ENCODE data around the gene MED10. TPM values are rescaled to one million over a fixed set of nuclear protein-coding genes. Genes with fewer than 3 reads are reported as not detected.

MED10 gene
- total and polyA plus RNA-seq, 9 of the 15 experiments (the other 6 are each of a cell fraction or from before 2014, with no cell fraction given) = 23.8 to 83.4 (median 58.8) TPM

GRCh38 chr5:6338871-6339270, 39.5 kb downstream of the MED10 start:
- ChIA-PET POLR2A (no interaction called here), CTCF (ENCODE audit: low intra/inter-chr PET ratio) (no interaction called here)
- Histone ChIP-seq H3K79me2 (ENCODE audit: control insufficient read depth, insufficient read depth, low read length) (no peaks in the 10 kb centered on the region), H3K27ac (ENCODE audit: extremely low read depth, low read depth, low read length) (no peak overlapping the region), H3K4me2 (ENCODE audit: insufficient read depth, low read length) (no peak overlapping the region), H2AFZ (ENCODE audit: low read depth, low read length) (no peak overlapping the region), H3K9me1 (ENCODE audit: control insufficient read depth, insufficient read depth, low read length) (no peaks in the 10 kb centered on the region), H3K4me1 (replicated peaks in 1 of 2; ENCODE audit: control insufficient read depth in 2 of 2, insufficient read depth in 2 of 2, low read length in 2 of 2) (no peaks in the 10 kb centered on the region), H3K9ac (ENCODE audit: insufficient read depth in 1 of 2, low read depth in 2 of 2, low read length in 2 of 2) (no peak overlapping the region), H3K36me3 (ENCODE audit: control insufficient read depth, insufficient read depth, low read length) (no peaks in the 10 kb centered on the region), H3K27me3 (ENCODE audit: control insufficient read depth in 2 of 2, insufficient read depth in 2 of 2, low read length in 2 of 2) (peaks cover 0 to 52% of the 10 kb centered on the region in 2 experiments; a peak in 4 of 5 replicates), H3K4me3 (no peak overlapping the region), H4K20me1 (replicated peaks; ENCODE audit: control insufficient read depth, insufficient read depth, low read length) (peaks cover 5% of the 10 kb centered on the region), H3K9me3 (replicated peaks; ENCODE audit: control insufficient read depth, insufficient read depth, low read depth, low read length) (no peaks in the 10 kb centered on the region)
- no peak for ATAC-seq
- intact Hi-C loops (cut with micrococcal nuclease) (no loop called here), in situ Hi-C loops (cut with MboI) (no loop called here)
- BruUV-seq (replicated peaks) = no TSS peak
- WGBS (ENCODE audit: insufficient coverage, low coverage, missing lambda C conversion rate) = 0% methylated on average over 4 of the region's 4 CpGs
- FAIRE-seq = no peak
- DNase-seq (ENCODE audit: extremely low read depth in 1 of 4, low spot score in 3 of 4) = no peak
- no peak for TF ChIP-seq ZNF274 (IDR thresholded peaks at IDR 0.05; ENCODE audit: borderline replicate concordance, low read depth, low read length)
- TF ChIP-seq, protein P1, sequence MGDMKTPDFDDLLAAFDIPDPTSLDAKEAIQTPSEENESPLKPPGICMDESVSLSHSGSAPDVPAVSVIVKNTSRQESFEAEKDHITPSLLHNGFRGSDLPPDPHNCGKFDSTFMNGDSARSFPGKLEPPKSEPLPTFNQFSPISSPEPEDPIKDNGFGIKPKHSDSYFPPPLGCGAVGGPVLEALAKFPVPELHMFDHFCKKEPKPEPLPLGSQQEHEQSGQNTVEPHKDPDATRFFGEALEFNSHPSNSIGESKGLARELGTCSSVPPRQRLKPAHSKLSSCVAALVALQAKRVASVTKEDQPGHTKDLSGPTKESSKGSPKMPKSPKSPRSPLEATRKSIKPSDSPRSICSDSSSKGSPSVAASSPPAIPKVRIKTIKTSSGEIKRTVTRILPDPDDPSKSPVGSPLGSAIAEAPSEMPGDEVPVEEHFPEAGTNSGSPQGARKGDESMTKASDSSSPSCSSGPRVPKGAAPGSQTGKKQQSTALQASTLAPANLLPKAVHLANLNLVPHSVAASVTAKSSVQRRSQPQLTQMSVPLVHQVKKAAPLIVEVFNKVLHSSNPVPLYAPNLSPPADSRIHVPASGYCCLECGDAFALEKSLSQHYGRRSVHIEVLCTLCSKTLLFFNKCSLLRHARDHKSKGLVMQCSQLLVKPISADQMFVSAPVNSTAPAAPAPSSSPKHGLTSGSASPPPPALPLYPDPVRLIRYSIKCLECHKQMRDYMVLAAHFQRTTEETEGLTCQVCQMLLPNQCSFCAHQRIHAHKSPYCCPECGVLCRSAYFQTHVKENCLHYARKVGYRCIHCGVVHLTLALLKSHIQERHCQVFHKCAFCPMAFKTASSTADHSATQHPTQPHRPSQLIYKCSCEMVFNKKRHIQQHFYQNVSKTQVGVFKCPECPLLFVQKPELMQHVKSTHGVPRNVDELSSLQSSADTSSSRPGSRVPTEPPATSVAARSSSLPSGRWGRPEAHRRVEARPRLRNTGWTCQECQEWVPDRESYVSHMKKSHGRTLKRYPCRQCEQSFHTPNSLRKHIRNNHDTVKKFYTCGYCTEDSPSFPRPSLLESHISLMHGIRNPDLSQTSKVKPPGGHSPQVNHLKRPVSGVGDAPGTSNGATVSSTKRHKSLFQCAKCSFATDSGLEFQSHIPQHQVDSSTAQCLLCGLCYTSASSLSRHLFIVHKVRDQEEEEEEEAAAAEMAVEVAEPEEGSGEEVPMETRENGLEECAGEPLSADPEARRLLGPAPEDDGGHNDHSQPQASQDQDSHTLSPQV (IDR thresholded peaks at IDR 0.05) = no peak
- TF ChIP-seq, protein P2, sequence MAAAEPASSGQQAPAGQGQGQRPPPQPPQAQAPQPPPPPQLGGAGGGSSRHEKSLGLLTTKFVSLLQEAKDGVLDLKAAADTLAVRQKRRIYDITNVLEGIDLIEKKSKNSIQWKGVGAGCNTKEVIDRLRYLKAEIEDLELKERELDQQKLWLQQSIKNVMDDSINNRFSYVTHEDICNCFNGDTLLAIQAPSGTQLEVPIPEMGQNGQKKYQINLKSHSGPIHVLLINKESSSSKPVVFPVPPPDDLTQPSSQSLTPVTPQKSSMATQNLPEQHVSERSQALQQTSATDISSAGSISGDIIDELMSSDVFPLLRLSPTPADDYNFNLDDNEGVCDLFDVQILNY (CRISPR knock-in tag; IDR thresholded peaks at IDR 0.05) = no peak

All from K562 (cell line).